ENCODE measurements around the gene TRIOBP.

DNA sequence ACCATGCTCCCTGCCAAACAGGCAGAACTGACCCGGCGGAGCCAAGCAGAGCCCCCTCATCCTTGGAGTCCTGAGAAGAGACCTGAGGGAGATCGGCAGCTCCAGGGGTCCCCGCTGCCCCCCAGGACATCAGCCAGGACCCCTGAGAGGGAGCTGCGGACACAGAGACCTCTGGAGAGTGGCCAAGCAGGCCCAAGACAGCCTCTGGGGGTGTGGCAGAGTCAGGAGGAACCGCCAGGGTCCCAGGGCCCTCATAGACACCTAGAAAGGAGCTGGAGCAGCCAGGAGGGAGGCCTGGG, 37.5 kb downstream of the TRIOBP start:
- TF ChIP-seq REST (IDR thresholded peaks at IDR 0.05; ENCODE audit: insufficient read depth in 1 of 2, low read depth in 2 of 2, low read length in 2 of 2) (no peak), FOXP2 (optimal IDR thresholded peaks at IDR 0.05; ENCODE audit: borderline replicate concordance, extremely low read depth, extremely low read length, insufficient read depth) (no peak), POLR2AphosphoS5 (IDR thresholded peaks at IDR 0.05; ENCODE audit: low read depth, low read length) (no peak)
